Prostate gland (tissue), 2 donors: ENCODE data around the gene OR2S2.

Experiments used
- CTCF ChIP-seq, 4 experiments: fragments of 200-600 bp in 2 of 4; fragments of 450-650 bp in 2 of 4; sonication (generic) in 2 of 4; IDR thresholded peaks; 1 replicate in 3 of 4; 2 replicates in 1 of 4; pipeline ENCODE4 v1.5.1; 2016 to 2019; ENCODE audit warnings: antibody characterized with exemption in 4 of 4, mild to moderate bottlenecking in 2 of 4, moderate library complexity in 2 of 4
- POLR2AphosphoS5 ChIP-seq: sonication (generic); formaldehyde crosslinking; IDR thresholded peaks from one replicate; pipeline ENCODE4 v1.6.1; 2017; ENCODE audit warnings: antibody characterized with exemption

DNA sequence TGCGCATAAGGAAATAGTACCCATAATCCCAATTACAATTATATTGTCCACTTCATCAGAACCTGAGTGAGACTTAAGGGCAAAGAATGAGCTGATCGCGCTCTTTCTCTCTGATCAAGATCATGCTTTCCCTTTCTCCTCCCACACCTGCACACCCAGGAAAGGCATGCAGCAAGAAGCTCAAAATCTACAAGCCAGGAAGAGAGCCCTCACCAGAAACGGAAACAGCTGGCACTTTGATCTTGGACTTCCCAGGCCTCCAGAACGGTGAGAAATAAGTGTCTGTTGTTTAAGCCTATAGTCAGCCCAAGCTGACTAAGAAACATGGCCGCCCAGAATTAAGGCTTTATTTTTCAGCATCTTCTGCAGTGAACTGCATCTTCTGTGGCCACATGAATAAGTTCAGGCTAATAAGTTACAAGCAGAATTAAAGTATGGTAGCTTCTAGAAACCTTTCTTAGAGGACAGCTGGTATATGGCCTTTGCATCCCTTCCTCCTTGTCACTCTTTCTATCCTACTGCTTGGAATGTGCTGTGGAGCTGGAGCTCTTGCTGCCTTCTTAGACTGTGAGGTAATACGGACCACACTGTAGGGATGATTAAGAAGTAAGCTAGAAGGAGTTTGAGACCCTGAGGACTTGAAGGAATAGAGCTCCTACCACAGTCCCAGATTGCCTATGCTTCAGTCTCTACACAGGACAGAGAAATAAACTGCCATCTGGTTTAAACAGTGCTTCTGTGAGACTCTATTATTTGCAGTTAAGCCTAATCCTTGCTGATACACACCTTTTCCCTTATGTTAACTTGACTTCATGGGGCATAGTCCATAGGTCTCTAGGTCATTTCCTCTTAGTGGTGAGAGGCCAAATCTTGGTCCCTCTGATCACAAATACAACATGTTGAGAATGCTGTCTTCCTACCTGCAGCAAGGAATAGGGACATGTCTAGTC, 17.2 kb downstream of the OR2S2 start:
- TF ChIP-seq CTCF (IDR thresholded peaks at IDR 0.05) = no peak
- TF ChIP-seq POLR2AphosphoS5 = no peak
